Thyroid gland (tissue), 4 donors: ENCODE results near the gene NBEAL2.

ENCODE experiments used
- POLR2A ChIP-seq, 2 donors: fragments of 450-650 bp; IDR thresholded peaks; one replicate each; pipeline ENCODE4 v1.6.1; 2017; ENCODE audit warnings: antibody characterized with exemption in 2 of 2, mild to moderate bottlenecking in 2 of 2, moderate library complexity in 1 of 2
- TF ChIP-seq, protein P1 (sequence below), 6 experiments: fragments of 200-600 bp in 3 of 6; fragments of 450-650 bp in 3 of 6; sonication (generic) in 3 of 6; IDR thresholded peaks; one replicate each; pipeline ENCODE4 v1.5.1; 2016 to 2019; ENCODE audit warnings: antibody characterized with exemption in 6 of 6, mild to moderate bottlenecking in 2 of 6, inconsistent platforms in 1 of 6, moderate library complexity in 1 of 6

GRCh38 chr3:46930166-46930944, 49.1 kb upstream of the NBEAL2 start:
- TF ChIP-seq, protein P1, sequence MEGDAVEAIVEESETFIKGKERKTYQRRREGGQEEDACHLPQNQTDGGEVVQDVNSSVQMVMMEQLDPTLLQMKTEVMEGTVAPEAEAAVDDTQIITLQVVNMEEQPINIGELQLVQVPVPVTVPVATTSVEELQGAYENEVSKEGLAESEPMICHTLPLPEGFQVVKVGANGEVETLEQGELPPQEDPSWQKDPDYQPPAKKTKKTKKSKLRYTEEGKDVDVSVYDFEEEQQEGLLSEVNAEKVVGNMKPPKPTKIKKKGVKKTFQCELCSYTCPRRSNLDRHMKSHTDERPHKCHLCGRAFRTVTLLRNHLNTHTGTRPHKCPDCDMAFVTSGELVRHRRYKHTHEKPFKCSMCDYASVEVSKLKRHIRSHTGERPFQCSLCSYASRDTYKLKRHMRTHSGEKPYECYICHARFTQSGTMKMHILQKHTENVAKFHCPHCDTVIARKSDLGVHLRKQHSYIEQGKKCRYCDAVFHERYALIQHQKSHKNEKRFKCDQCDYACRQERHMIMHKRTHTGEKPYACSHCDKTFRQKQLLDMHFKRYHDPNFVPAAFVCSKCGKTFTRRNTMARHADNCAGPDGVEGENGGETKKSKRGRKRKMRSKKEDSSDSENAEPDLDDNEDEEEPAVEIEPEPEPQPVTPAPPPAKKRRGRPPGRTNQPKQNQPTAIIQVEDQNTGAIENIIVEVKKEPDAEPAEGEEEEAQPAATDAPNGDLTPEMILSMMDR (IDR thresholded peaks at IDR 0.05) = no peak
- TF ChIP-seq POLR2A (IDR thresholded peaks at IDR 0.05) = no peak
